Ovary (tissue), 3 donors: ENCODE results near the gene IL17RD.

ENCODE experiments used
- POLR2A ChIP-seq: fragments of 450-650 bp; IDR thresholded peaks from one replicate; pipeline ENCODE4 v1.6.1; 2017; ENCODE audit warnings: antibody characterized with exemption, mild to moderate bottlenecking, moderate library complexity
- TF ChIP-seq, protein P1 (sequence below), 3 donors: fragments of 450-650 bp in 2 of 3; fragments of 200-600 bp in 1 of 3; IDR thresholded peaks; one replicate each; pipeline versions ENCODE4 v1.5.1 to v1.8.0; 2016 to 2022; ENCODE audit warnings: antibody characterized with exemption in 3 of 3, mild to moderate bottlenecking in 1 of 3
- donor health status: DM: no; HTN: no; CAD: no.

DNA sequence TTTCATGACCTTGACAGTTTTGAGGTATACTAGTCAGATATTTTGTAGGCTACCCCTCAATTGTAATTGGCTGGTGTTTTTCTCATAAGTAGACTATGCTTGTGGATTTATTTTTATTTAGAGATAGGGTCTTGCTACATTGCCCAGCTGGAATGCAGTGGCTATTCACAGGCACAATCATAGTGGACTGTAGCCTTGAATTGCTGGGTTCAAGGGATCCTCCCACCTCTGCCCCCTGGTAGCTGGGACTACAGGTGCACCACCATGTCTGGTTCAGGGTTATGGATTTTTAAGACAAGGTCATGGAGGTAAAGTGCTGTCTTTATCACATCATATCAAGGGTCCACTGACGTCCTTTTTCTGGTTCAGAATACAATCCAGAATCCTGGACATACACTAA lies 10.9 kb upstream of the IL17RD start:
- TF ChIP-seq, protein P1, sequence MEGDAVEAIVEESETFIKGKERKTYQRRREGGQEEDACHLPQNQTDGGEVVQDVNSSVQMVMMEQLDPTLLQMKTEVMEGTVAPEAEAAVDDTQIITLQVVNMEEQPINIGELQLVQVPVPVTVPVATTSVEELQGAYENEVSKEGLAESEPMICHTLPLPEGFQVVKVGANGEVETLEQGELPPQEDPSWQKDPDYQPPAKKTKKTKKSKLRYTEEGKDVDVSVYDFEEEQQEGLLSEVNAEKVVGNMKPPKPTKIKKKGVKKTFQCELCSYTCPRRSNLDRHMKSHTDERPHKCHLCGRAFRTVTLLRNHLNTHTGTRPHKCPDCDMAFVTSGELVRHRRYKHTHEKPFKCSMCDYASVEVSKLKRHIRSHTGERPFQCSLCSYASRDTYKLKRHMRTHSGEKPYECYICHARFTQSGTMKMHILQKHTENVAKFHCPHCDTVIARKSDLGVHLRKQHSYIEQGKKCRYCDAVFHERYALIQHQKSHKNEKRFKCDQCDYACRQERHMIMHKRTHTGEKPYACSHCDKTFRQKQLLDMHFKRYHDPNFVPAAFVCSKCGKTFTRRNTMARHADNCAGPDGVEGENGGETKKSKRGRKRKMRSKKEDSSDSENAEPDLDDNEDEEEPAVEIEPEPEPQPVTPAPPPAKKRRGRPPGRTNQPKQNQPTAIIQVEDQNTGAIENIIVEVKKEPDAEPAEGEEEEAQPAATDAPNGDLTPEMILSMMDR (IDR thresholded peaks at IDR 0.05), result no peak
- TF ChIP-seq POLR2A, result no peak
